ENCODE results near the gene LDB1.

LDB1 gene

GRCh38 chr10:102120991-102121738 is 997 bp upstream of the LDB1 start:
- Histone ChIP-seq H3K27ac (replicated peaks) (peak overlapping the region; percentile 88), H3K27me3 (ENCODE audit: insufficient read depth, poor library complexity, severe bottlenecking) (no peaks in the 10 kb centered on the region), H3K4me3 (replicated peaks; ENCODE audit: insufficient read depth, low read length) (peak overlapping the region; percentile 84)
- no peak for DNase-seq (ENCODE audit: low read depth in 1 of 2, low spot score in 1 of 2)
- TF ChIP-seq POLR2AphosphoS5 (IDR thresholded peaks at IDR 0.05; ENCODE audit: low read depth) (no peak), GABPA (IDR thresholded peaks at IDR 0.05; ENCODE audit: low read depth) (no peak), REST (IDR thresholded peaks at IDR 0.05; ENCODE audit: insufficient replicate concordance, low read depth) (no peak), SPI1 (IDR thresholded peaks at IDR 0.05; ENCODE audit: borderline replicate concordance, low read depth) (no peak)
- TF ChIP-seq, protein P1, sequence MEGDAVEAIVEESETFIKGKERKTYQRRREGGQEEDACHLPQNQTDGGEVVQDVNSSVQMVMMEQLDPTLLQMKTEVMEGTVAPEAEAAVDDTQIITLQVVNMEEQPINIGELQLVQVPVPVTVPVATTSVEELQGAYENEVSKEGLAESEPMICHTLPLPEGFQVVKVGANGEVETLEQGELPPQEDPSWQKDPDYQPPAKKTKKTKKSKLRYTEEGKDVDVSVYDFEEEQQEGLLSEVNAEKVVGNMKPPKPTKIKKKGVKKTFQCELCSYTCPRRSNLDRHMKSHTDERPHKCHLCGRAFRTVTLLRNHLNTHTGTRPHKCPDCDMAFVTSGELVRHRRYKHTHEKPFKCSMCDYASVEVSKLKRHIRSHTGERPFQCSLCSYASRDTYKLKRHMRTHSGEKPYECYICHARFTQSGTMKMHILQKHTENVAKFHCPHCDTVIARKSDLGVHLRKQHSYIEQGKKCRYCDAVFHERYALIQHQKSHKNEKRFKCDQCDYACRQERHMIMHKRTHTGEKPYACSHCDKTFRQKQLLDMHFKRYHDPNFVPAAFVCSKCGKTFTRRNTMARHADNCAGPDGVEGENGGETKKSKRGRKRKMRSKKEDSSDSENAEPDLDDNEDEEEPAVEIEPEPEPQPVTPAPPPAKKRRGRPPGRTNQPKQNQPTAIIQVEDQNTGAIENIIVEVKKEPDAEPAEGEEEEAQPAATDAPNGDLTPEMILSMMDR (IDR thresholded peaks at IDR 0.05; ENCODE audit: insufficient read depth, low read length): no peak

- peak in 1 of 2 experiments; percentile 69 for DNase-seq (ENCODE audit: low read depth in 1 of 2, low spot score in 1 of 2)
- TF ChIP-seq GABPA (IDR thresholded peaks at IDR 0.05; ENCODE audit: low read depth) (no peak), SPI1 (IDR thresholded peaks at IDR 0.05; ENCODE audit: borderline replicate concordance, low read depth) (no peak; the same call in 1 of the 2 replicates), REST (IDR thresholded peaks at IDR 0.05; ENCODE audit: insufficient replicate concordance, low read depth) (no peak), POLR2AphosphoS5 (IDR thresholded peaks at IDR 0.05; ENCODE audit: low read depth) (no peak)
- TF ChIP-seq, protein P1 (IDR thresholded peaks at IDR 0.05; ENCODE audit: insufficient read depth, low read length): no peak
- Histone ChIP-seq H3K27ac (replicated peaks) (peak overlapping the region; percentile 88), H3K27me3 (ENCODE audit: insufficient read depth, poor library complexity, severe bottlenecking) (no peaks in the 10 kb centered on the region), H3K4me3 (replicated peaks; ENCODE audit: insufficient read depth, low read length) (peak overlapping the region; percentile 84)
Measured at GRCh38 chr10:102119417-102120141, 589 bp downstream of the LDB1 start.

- peak in 1 of 2 experiments; percentile 75 for DNase-seq (ENCODE audit: low read depth in 1 of 2, low spot score in 1 of 2)
- TF ChIP-seq REST (IDR thresholded peaks at IDR 0.05; ENCODE audit: insufficient replicate concordance, low read depth) (no peak), SPI1 (IDR thresholded peaks at IDR 0.05; ENCODE audit: borderline replicate concordance, low read depth) (peak; percentile 14; the same call in 1 of the 2 replicates)
- peak overlapping the region; percentile 88 for H3K27ac ChIP-seq (replicated peaks)
- H3K4me3 ChIP-seq (replicated peaks; ENCODE audit: insufficient read depth, low read length): peak overlapping the region; percentile 84
- no peaks in the 10 kb centered on the region for H3K27me3 ChIP-seq (ENCODE audit: insufficient read depth, poor library complexity, severe bottlenecking)
Measured at GRCh38 chr10:102118867-102119266, 1.3 kb downstream of the LDB1 start.
